Psoas muscle (tissue), 8 donors: ENCODE measurements around the gene EEF2K. TPM values are rescaled to one million over a fixed set of nuclear protein-coding genes. Genes with fewer than 3 reads are reported as not detected.

ENCODE experiments used
- ATAC-seq, 4 donors: fragments of 200-7000 bp; cut with Tn5 transposase; one replicate each; pipeline ENCODE4 v1.9.1; 2020; ENCODE audit warnings: moderate library complexity in 3 of 4, mild to moderate bottlenecking in 2 of 4
- DNase-seq, 2 donors: peaks; one replicate each; pipeline ENCODE4 v3.0.0-alpha.2; 2020
- H3K27ac ChIP-seq: fragments of 200-600 bp; one replicate; pipeline ENCODE4 v1.8.0; 2022
- H3K27me3 ChIP-seq, 3 donors: fragments of 200-600 bp in 1 of 3; one replicate each; pipeline versions ENCODE4 v1.6.1 to v1.8.0; 2013 to 2022; ENCODE audit warnings: low read length in 2 of 3, mild to moderate bottlenecking in 2 of 3, moderate library complexity in 1 of 3; ENCODE audit not compliant: insufficient read depth in 3 of 3
- H3K36me3 ChIP-seq, 2 donors: fragments of 200-600 bp in 1 of 2; one replicate each; pipeline versions ENCODE4 v1.6.1 to v1.8.0; 2013 to 2022; ENCODE audit warnings: low read depth in 1 of 2, mild to moderate bottlenecking in 1 of 2, moderate library complexity in 1 of 2; ENCODE audit not compliant: insufficient read depth in 1 of 2
- H3K4me1 ChIP-seq: fragments of 200-600 bp; one replicate; pipeline ENCODE4 v1.8.0; 2022
- H3K4me3 ChIP-seq: fragments of 200-600 bp; one replicate; pipeline ENCODE4 v1.8.0; 2022; ENCODE audit warnings: mild to moderate bottlenecking
- H3K9me3 ChIP-seq: fragments of 200-600 bp; one replicate; pipeline ENCODE4 v1.8.0; 2022
- WGBS, 3 donors: extraction: QIAGEN DNeasy Blood & Tissue Kit; methylation state at CpG; one replicate each; pipeline versions ENCODE4 v1.1.6 to v1.1.7; 2013; 5-methylcytosine and 5-hydroxymethylcytosine counted together
- intact Hi-C, 2 donors: fragments of 100-400 bp; cut with DNase I; formaldehyde crosslinking; loops; one replicate each; pipeline versions ENCODE4 v1.11.0 to v1.14.2; 2022
- polyA plus RNA-seq, 3 donors: library from polyadenylated mRNA; stranded (reverse); fragments of 200-250 nt; gene quantifications; one replicate each; pipeline ENCODE4 v1.2.3, GENCODE V29; 2013
- total RNA-seq, 4 donors: library from RNA; stranded (reverse); fragmentation: NEBNext Ultra II Directional in 2 of 4; extraction: Animal tissue kit (Norgen Biotek cat#: 25700) in 2 of 4; gene quantifications; one replicate each; pipeline versions ENCODE4 v1.2.1 to v1.2.4, GENCODE V29; 2021 to 2023
- TF ChIP-seq, protein P1 (sequence below): fragments of 200-600 bp; IDR thresholded peaks from one replicate; pipeline ENCODE4 v1.8.0; 2022; ENCODE audit warnings: antibody characterized with exemption
- donor health status: healthy with polysubstance abuse.
- donor health status: DM: no; HTN: no; CAD: no; lungs with moderate emphysema.
- donor health status: Bipolar disorder and iron deficiency.
- donor health status: healthy.
- donor health status: DM: yes; HTN: yes; CAD: no.
- donor health status: DM: no; HTN: no; CAD: no.
- donor health status: DM: no; HTN: no; CAD: no.
- donor health status: DM: yes; HTN: yes; CAD: no.

EEF2K gene
- total and polyA plus RNA-seq, 7 donors, result 13.0 to 47.0 (median 29.4) TPM

DNA sequence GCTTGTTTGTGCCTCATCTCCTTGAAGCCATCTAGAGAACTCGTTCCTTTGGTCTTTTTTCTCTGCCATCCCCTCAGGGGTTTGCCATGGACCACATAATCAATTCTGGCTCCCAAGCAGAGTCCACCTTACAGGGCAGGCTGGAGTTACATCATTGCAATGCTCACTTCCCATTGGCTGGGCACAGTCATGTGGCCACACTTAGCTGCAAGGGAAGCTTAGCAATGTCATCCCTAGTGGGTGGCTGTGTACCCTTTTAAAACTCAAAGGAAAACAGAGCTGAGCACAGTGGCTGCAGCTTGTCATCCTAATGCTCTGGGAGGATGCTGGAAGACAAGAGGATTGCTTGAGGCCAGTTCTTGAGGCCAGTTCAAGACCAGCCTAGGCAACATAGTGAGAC, 49.3 kb downstream of the EEF2K start:
- Histone ChIP-seq H3K4me3 (no peak overlapping the region), H3K27ac (no peak overlapping the region), H3K36me3 (peaks cover 8 to 100% of the 10 kb centered on the region in 2 donors), H3K27me3 (no peaks in the 10 kb centered on the region), H3K9me3 (peaks cover 6% of the 10 kb centered on the region), H3K4me1 (no peaks in the 10 kb centered on the region)
- WGBS, 3 donors, result 97 to 100% (median 100%) methylated on average over 1 of the region's 1 CpG
- intact Hi-C loops, result no loop called here
- ATAC-seq, result no peak
- DNase-seq, result no peak
- TF ChIP-seq, protein P1, sequence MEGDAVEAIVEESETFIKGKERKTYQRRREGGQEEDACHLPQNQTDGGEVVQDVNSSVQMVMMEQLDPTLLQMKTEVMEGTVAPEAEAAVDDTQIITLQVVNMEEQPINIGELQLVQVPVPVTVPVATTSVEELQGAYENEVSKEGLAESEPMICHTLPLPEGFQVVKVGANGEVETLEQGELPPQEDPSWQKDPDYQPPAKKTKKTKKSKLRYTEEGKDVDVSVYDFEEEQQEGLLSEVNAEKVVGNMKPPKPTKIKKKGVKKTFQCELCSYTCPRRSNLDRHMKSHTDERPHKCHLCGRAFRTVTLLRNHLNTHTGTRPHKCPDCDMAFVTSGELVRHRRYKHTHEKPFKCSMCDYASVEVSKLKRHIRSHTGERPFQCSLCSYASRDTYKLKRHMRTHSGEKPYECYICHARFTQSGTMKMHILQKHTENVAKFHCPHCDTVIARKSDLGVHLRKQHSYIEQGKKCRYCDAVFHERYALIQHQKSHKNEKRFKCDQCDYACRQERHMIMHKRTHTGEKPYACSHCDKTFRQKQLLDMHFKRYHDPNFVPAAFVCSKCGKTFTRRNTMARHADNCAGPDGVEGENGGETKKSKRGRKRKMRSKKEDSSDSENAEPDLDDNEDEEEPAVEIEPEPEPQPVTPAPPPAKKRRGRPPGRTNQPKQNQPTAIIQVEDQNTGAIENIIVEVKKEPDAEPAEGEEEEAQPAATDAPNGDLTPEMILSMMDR, result no peak

DNA sequence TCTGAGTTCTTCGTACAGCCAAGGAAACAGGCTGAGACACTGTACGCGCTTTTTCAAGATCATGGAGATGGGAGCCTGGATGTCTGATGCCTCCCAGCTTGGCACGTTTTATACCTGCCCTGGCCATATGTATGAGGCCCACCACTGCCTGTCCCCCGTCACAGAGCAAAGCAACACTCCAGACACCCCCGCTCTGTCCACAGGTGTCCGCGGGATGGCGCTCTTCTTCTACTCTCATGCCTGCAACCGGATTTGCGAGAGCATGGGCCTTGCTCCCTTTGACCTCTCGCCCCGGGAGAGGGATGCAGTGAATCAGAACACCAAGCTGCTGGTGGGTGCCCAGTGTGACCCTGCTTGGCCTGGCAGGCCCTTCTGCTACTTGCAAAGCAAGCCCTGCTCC, 51.4 kb downstream of the EEF2K start:
- ATAC-seq, result no peak
- TF ChIP-seq, protein P1, result no peak
- Histone ChIP-seq H3K4me3 (no peak overlapping the region), H3K4me1 (no peaks in the 10 kb centered on the region), H3K27me3 (no peaks in the 10 kb centered on the region), H3K27ac (no peak overlapping the region), H3K36me3 (peaks cover 12 to 100% of the 10 kb centered on the region in 2 donors), H3K9me3 (peaks cover 6% of the 10 kb centered on the region)
- DNase-seq, result no peak
- intact Hi-C loops, result no loop called here
- whole genome bisulfite sequencing, 3 donors, result 98% methylated on average over 13 of the region's 13 CpGs

DNA sequence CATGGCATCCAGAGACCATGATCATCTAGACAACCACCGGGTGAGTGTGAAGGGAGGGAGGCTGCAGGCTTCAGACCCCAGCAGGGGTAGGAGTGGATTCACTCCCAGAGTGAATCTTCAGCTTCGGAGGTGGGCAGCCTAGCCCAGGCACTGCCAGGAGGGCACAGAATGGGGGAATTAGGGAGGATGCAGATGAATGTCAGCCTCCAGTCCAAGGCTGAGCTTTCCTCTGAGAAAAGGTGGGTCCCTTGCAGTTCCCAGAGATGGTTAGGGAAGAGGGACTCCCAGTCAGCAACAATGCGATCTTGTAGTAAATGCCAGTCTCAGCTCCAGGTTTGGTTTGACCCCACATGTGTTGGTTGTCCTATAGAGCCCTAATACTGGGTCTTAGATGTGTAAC, 54.4 kb downstream of the EEF2K start:
- ATAC-seq (no peak), DNase-seq (no peak)
- peaks cover under 1% of the 10 kb centered on the region for H3K9me3 ChIP-seq
- H3K36me3 ChIP-seq, result peaks cover 13 to 100% of the 10 kb centered on the region in 2 donors
- 91 to 96% (median 92%) methylated on average over 3 of the region's 3 CpGs for WGBS, 3 donors
- TF ChIP-seq, protein P1, result no peak
- intact Hi-C loops, result loop anchor here in 1 of 2 donors (5.0 kb wide), 1 partner anchor 33 kb away; no protein-coding TSS in a partner anchor
- H3K4me1 ChIP-seq, result no peaks in the 10 kb centered on the region
- H3K4me3 ChIP-seq, result no peak overlapping the region
- H3K27me3 ChIP-seq, result no peaks in the 10 kb centered on the region
- no peak overlapping the region for H3K27ac ChIP-seq

DNA sequence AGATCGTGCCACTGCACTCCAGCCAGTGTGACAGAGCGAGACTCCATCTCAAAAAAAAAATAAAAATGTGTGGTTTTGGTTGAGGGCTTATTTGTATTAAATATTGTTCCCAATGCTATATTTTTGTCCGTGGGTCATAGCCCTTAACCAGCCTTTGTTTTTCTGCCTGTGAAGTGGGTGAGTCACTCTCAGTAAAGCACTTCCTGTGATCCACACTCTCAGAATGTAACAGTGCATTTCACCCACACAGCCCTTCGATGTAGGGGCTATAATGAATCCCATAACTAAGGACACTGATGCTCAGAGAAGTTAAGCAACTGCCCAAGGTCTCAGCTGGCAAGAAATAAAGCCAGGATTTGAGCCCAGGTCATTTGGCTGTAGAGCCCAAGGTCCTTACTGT, 56.4 kb downstream of the EEF2K start:
- ATAC-seq (no peak), DNase-seq (no peak)
- Histone ChIP-seq H3K4me3 (no peak overlapping the region), H3K27ac (no peak overlapping the region), H3K4me1 (no peaks in the 10 kb centered on the region), H3K36me3 (peaks cover 13 to 100% of the 10 kb centered on the region in 2 donors), H3K27me3 (no peaks in the 10 kb centered on the region), H3K9me3 (no peaks in the 10 kb centered on the region)
- intact Hi-C loops, result loop anchor here in 1 of 2 donors (5.0 kb wide), 1 partner anchor 35 kb away; no protein-coding TSS in a partner anchor
- TF ChIP-seq, protein P1, result no peak
- 91 to 94% (median 93%) methylated on average over 4 of the region's 4 CpGs for WGBS, 3 donors

DNA sequence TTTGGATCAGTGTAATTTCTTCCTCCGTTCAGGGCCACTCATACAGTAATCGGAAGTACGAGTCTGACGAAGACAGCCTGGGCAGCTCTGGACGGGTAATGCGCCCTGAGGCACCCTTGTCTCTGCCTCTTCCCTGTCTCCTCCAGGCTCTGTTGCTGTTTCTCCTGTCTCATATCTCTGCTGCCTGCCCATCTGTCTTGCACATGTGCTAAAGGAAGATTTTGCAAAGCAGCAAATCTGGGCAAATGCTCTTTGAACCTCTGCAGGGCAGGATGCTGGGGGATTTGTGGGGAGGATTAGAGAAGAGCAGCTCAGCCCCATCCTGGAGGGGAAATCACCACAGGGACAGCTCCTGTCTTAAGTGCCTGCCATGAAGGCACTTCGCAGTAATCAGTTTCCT, 58.7 kb downstream of the EEF2K start:
- intact Hi-C loops, result loop anchor here (5.0 kb wide), 1 partner anchor 37 kb away; no protein-coding TSS in a partner anchor
- no peaks in the 10 kb centered on the region for H3K27me3 ChIP-seq
- DNase-seq (no peak), ATAC-seq (no peak)
- H3K9me3 ChIP-seq, result no peaks in the 10 kb centered on the region
- no peaks in the 10 kb centered on the region for H3K4me1 ChIP-seq
- no peak overlapping the region for H3K4me3 ChIP-seq
- WGBS, 3 donors, result 91 to 93% (median 91%) methylated on average over 7 of the region's 7 CpGs
- peaks cover 10 to 100% of the 10 kb centered on the region in 2 donors for H3K36me3 ChIP-seq
- no peak overlapping the region for H3K27ac ChIP-seq
- TF ChIP-seq, protein P1, result no peak
